ENCODE data around the gene ANO4. TPM values are rescaled to one million over a fixed set of nuclear protein-coding genes. Genes with fewer than 3 reads are reported as not detected.

Gene ANO4
- total and polyA plus RNA-seq, 2 of the 8 experiments (the other 6 are each of a cell fraction or from before 2014, with no cell fraction given) = 1.1 to 3.4 TPM

- H3K23ac ChIP-seq (ENCODE audit: insufficient read length) = no peak overlapping the region
- no peaks in the 10 kb centered on the region for H3K79me2 ChIP-seq (ENCODE audit: control insufficient read depth in 1 of 2, insufficient read depth in 2 of 2, low read length in 2 of 2)
- H3K4me3 ChIP-seq (ENCODE audit: extremely low read depth in 1 of 4, insufficient read depth in 2 of 4, low read depth in 3 of 4, low read length in 4 of 4) = no peak overlapping the region
- no peak overlapping the region for H2AK5ac ChIP-seq (ENCODE audit: low read depth, low read length)
- no peaks in the 10 kb centered on the region for H3K79me1 ChIP-seq (ENCODE audit: low read depth, low read length)
- no peak overlapping the region for H2BK20ac ChIP-seq (ENCODE audit: low read length)
- H3K56ac ChIP-seq (replicated peaks; ENCODE audit: insufficient read length, low read depth, low read length) = no peak overlapping the region
- H4K20me1 ChIP-seq (replicated peaks in 1 of 2; ENCODE audit: control insufficient read depth in 1 of 2, insufficient read depth in 2 of 2, low read length in 2 of 2) = no peaks in the 10 kb centered on the region
- no peak overlapping the region for H2BK5ac ChIP-seq (ENCODE audit: low read depth, low read length)
- no peak overlapping the region for H2BK120ac ChIP-seq (replicated peaks; ENCODE audit: low read depth, low read length)
- no peak overlapping the region for H3K4me2 ChIP-seq (ENCODE audit: insufficient read depth in 1 of 2, low read depth in 2 of 2, low read length in 2 of 2)
- H3K14ac ChIP-seq (ENCODE audit: insufficient read length) = no peak overlapping the region
- H3K4ac ChIP-seq (replicated peaks; ENCODE audit: insufficient read length, low read depth, low read length) = no peak overlapping the region
- no peak overlapping the region for H2BK12ac ChIP-seq (ENCODE audit: low read depth, low read length)
- no peak overlapping the region for H4K8ac ChIP-seq (ENCODE audit: extremely low read depth, insufficient read depth, low read length)
- no peak overlapping the region for H3K18ac ChIP-seq (ENCODE audit: extremely low read depth, low read length)
- H3K9ac ChIP-seq (replicated peaks in 1 of 4; ENCODE audit: extremely low read depth in 1 of 4, low read depth in 3 of 4, low read length in 3 of 4) = no peak overlapping the region
- ChIA-PET POLR2A (ENCODE audit: partially characterized antibody) (interaction anchor here (0.6 kb wide), 1 partner anchor 57 kb away, joined by 4 read pairs; no protein-coding TSS in a partner anchor), CTCF (ENCODE audit: partially characterized antibody) (interaction anchor here (1.3 to 3.7 kb wide), 2 partner anchors 32 to 42 kb away, joined by 3 to 15 read pairs; no protein-coding TSS in a partner anchor)
- H3K27ac ChIP-seq (ENCODE audit: low read depth, low read length) = no peak overlapping the region
- no peak overlapping the region for H4K91ac ChIP-seq (replicated peaks; ENCODE audit: insufficient read length, low read length)
- DNase-seq (ENCODE audit: low read depth in 1 of 2, low spot score in 2 of 2) (no peak), FAIRE-seq (no peak)
- H3K23me2 ChIP-seq (ENCODE audit: low read depth, low read length) = no peaks in the 10 kb centered on the region
- WGBS, 2 experiments (ENCODE audit: extremely low coverage in 1 of 2, insufficient coverage in 1 of 2, insufficient read length in 1 of 2, insufficient replicate concordance in 2 of 2, low coverage in 1 of 2, low lambda C conversion rate in 2 of 2, missing lambda C conversion rate in 1 of 2) = 90% methylated on average over 2 of the region's 2 CpGs; no CpG with 5 or more reads in 1 of the 2 experiments
- H3K9me3 ChIP-seq (ENCODE audit: insufficient read depth in 2 of 2, low read depth in 1 of 2, low read length in 1 of 2) = no peaks in the 10 kb centered on the region
- H2BK15ac ChIP-seq (ENCODE audit: low read length) = no peak overlapping the region
- no peak overlapping the region for H4K5ac ChIP-seq (ENCODE audit: insufficient read length, low read depth, low read length)
- H2AFZ ChIP-seq (ENCODE audit: low read length) = no peak overlapping the region
- no peaks in the 10 kb centered on the region for H3K36me3 ChIP-seq (ENCODE audit: control insufficient read depth in 2 of 4, insufficient read depth in 4 of 4, low read length in 3 of 4)
- H3K27me3 ChIP-seq (replicated peaks in 1 of 4; ENCODE audit: control insufficient read depth in 3 of 4, extremely low read depth in 1 of 4, insufficient read depth in 3 of 4, low read length in 3 of 4) = no peaks in the 10 kb centered on the region
- H3K4me1 ChIP-seq (replicated peaks in 1 of 4; ENCODE audit: control insufficient read depth in 3 of 4, insufficient read depth in 4 of 4, low read length in 3 of 4) = peaks cover 0 to 2% (median 0%) of the 10 kb centered on the region in 4 experiments; a peak in 2 of 7 replicates
- TF ChIP-seq CEBPB (IDR thresholded peaks at IDR 0.05; ENCODE audit: low read depth, low read length) (no peak), CHD1 (IDR thresholded peaks at IDR 0.05; ENCODE audit: low read depth, low read length) (no peak), BRCA1 (IDR thresholded peaks at IDR 0.05; ENCODE audit: low read depth, low read length) (no peak), KDM1A (IDR thresholded peaks at IDR 0.05; ENCODE audit: borderline replicate concordance, low read length) (no peak), RNF2 (IDR thresholded peaks at IDR 0.05; ENCODE audit: borderline replicate concordance, low read depth, low read length, missing control alignments, poor library complexity, severe bottlenecking) (no peak), CTBP2 (IDR thresholded peaks at IDR 0.05; ENCODE audit: borderline replicate concordance, insufficient read depth, insufficient read length, low read length) (no peak)
Observed at GRCh38 chr12:100919116-100919515, 124.5 kb downstream of the ANO4 start.
